Measurements from ENCODE around the gene TRAM1L1.
A peak's percentile ranks its signal among the peaks of the same experiment; 100 is the strongest.

The TRAM1L1 gene

GRCh38 chr4:117084866-117085701, at the start of gene TRAM1L1:
Gene TRAM1L1, minus strand, starts transcription at chr4:117085576. Its CDS starts 183 bp downstream, at chr4:117085393.
- Histone ChIP-seq H3K27ac (ENCODE audit: low read length) (no peak within 1 kb of the TSS), H3K4me3 (ENCODE audit: low read depth in 1 of 2, low read length in 2 of 2) (peak within 1 kb of the TSS; percentile 68 to 76), H3K9me3 (ENCODE audit: control insufficient read depth in 1 of 2, low read length in 2 of 2) (no peaks in the 10 kb centered on the region), H3K36me3 (ENCODE audit: control insufficient read depth in 1 of 2, insufficient read depth in 2 of 2, low read length in 2 of 2) (no peaks in the 10 kb centered on the region), H3K27me3 (ENCODE audit: low read depth, low read length) (no peaks in the 10 kb centered on the region), H3K4me1 (ENCODE audit: control insufficient read depth in 1 of 2, insufficient read depth in 2 of 2, low read length in 2 of 2) (peaks cover 0 to 6% of the 10 kb centered on the region in 2 donors)

- Histone ChIP-seq H3K27ac (ENCODE audit: low read length) (no peak overlapping the region), H3K36me3 (ENCODE audit: control insufficient read depth in 1 of 2, insufficient read depth in 2 of 2, low read length in 2 of 2) (no peaks in the 10 kb centered on the region), H3K27me3 (ENCODE audit: low read depth, low read length) (no peaks in the 10 kb centered on the region), H3K4me3 (ENCODE audit: low read depth in 1 of 2, low read length in 2 of 2) (no peak overlapping the region), H3K4me1 (ENCODE audit: control insufficient read depth in 1 of 2, insufficient read depth in 2 of 2, low read length in 2 of 2) (no peaks in the 10 kb centered on the region), H3K9me3 (ENCODE audit: control insufficient read depth in 1 of 2, low read length in 2 of 2) (peaks cover 0 to 4% of the 10 kb centered on the region in 2 donors)
Measured at GRCh38 chr4:117134386-117134785, 49.0 kb upstream of the TRAM1L1 start.

DNA sequence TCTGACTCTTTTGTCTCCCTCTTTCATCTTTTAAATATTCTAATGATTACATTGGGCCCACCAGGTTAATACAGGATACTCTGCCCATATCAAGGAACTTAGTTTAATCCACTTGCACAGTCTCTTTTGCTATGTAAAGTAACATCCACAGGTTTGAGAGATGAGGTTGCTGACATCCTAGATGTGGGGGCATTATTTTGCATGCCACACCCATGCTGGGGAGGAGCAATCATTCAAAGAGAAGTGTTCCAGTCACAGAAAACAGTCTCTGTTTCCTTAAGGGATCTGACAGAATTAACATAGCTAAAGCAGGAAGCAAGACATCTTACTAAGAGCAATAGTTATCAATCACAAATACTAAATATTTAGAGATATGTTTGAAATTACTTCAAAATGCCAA, 11.5 kb upstream of the TRAM1L1 start:
- no peak overlapping the region for H3K27ac ChIP-seq (ENCODE audit: low read length)

DNA sequence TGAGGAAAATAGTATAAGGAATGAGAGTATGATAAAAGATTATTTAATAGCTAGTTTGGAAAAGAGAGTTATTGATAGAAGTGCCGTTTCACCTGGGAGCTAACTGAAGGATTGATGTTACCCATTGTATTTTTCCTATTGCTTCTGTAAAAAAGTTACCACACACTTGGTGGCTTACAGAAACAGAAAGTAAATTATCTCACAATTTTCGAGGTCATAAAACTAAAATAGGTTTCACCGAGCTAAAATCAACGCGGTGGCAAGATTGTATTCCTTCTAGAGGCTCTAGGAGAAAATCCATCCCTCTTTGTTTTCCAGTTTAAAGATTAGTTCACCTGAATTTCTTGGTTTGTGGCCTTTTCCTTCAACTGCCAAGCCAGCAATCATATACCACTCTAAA, 11.1 kb upstream of the TRAM1L1 start:
- H3K4me3 ChIP-seq (ENCODE audit: low read depth in 1 of 2, low read length in 2 of 2) = no peak overlapping the region
- H3K9me3 ChIP-seq (ENCODE audit: control insufficient read depth in 1 of 2, low read length in 2 of 2) = no peaks in the 10 kb centered on the region
- no peaks in the 10 kb centered on the region for H3K27me3 ChIP-seq (ENCODE audit: low read depth, low read length)
- H3K36me3 ChIP-seq (ENCODE audit: control insufficient read depth in 1 of 2, insufficient read depth in 2 of 2, low read length in 2 of 2) = no peaks in the 10 kb centered on the region
- no peak overlapping the region for H3K27ac ChIP-seq (ENCODE audit: low read length)
- no peaks in the 10 kb centered on the region for H3K4me1 ChIP-seq (ENCODE audit: control insufficient read depth in 1 of 2, insufficient read depth in 2 of 2, low read length in 2 of 2)

More for the DNA sequence above, 11.5 kb upstream of the TRAM1L1 start:
- H3K4me3 ChIP-seq (ENCODE audit: low read depth in 1 of 2, low read length in 2 of 2) = no peak overlapping the region
- H3K36me3 ChIP-seq (ENCODE audit: control insufficient read depth in 1 of 2, insufficient read depth in 2 of 2, low read length in 2 of 2) = no peaks in the 10 kb centered on the region
- H3K27me3 ChIP-seq (ENCODE audit: low read depth, low read length) = no peaks in the 10 kb centered on the region
- H3K9me3 ChIP-seq (ENCODE audit: control insufficient read depth in 1 of 2, low read length in 2 of 2) = no peaks in the 10 kb centered on the region
- no peaks in the 10 kb centered on the region for H3K4me1 ChIP-seq (ENCODE audit: control insufficient read depth in 1 of 2, insufficient read depth in 2 of 2, low read length in 2 of 2)

DNA sequence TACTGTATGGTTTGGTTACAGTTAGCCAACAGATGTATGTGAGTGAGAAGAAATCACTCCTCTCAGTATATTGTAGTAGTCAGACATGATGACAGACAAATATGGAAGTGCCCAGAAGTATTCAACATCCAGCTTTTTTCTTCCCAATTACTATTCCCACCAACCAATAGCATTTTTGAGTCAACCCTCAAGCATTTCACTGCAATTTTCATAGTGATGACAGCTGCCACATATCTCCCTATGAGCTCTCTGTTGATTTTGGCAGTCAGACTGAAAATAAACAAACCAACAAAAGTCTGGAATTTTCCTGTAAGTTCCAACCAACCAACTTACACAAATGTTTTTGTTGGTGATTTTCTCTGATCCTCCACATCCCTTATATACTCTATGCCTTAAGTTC, 8.2 kb upstream of the TRAM1L1 start:
- Histone ChIP-seq H3K9me3 (ENCODE audit: control insufficient read depth in 1 of 2, low read length in 2 of 2) (no peaks in the 10 kb centered on the region), H3K4me3 (ENCODE audit: low read depth in 1 of 2, low read length in 2 of 2) (no peak overlapping the region), H3K27me3 (ENCODE audit: low read depth, low read length) (no peaks in the 10 kb centered on the region), H3K4me1 (ENCODE audit: control insufficient read depth in 1 of 2, insufficient read depth in 2 of 2, low read length in 2 of 2) (no peaks in the 10 kb centered on the region), H3K36me3 (ENCODE audit: control insufficient read depth in 1 of 2, insufficient read depth in 2 of 2, low read length in 2 of 2) (no peaks in the 10 kb centered on the region), H3K27ac (ENCODE audit: low read length) (no peak overlapping the region)

DNA sequence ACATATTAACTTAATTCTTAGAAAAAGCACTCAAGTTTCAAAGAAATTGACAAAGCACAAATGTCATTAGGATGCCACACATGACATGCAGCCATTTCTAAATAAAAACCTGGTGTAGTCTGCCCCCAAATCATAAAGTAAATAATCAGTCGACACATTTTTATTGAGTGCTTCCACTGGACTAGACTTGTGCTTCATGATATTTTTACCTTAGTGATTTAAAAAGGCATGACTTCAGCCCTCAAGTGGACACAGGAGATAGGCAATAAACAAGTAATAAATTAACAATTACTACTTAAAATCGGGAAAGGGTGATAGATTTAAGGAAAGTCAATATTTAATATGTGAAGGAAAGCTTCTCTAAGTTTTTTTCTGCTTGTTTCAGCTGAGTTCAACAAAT, 7.6 kb downstream of the TRAM1L1 start:
- H3K9me3 ChIP-seq (ENCODE audit: control insufficient read depth in 1 of 2, low read length in 2 of 2) = no peaks in the 10 kb centered on the region
- no peak overlapping the region for H3K4me3 ChIP-seq (ENCODE audit: low read depth in 1 of 2, low read length in 2 of 2)
- no peak overlapping the region for H3K27ac ChIP-seq (ENCODE audit: low read length)
- H3K36me3 ChIP-seq (ENCODE audit: control insufficient read depth in 1 of 2, insufficient read depth in 2 of 2, low read length in 2 of 2) = no peaks in the 10 kb centered on the region
- H3K4me1 ChIP-seq (ENCODE audit: control insufficient read depth in 1 of 2, insufficient read depth in 2 of 2, low read length in 2 of 2) = no peaks in the 10 kb centered on the region
- no peaks in the 10 kb centered on the region for H3K27me3 ChIP-seq (ENCODE audit: low read depth, low read length)

DNA sequence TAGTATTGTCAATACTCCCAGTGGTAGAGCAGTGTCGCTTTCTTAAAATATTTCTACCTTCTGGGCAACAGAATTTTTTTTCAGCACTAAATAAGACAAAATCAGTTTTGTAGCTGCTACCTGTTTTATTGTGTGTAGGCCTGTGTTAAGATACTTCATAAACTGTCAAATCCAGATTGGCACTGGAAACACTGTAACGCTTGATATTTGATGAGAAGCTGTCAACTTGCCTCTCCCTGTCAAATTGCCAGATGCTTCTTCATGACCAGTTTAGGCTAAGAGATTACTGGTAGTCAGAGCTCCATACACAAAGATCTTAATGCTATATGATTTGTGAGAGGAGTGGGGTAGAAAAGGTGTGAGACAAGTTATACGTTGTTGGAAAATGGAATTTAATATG, 17.3 kb downstream of the TRAM1L1 start:
- Histone ChIP-seq H3K36me3 (ENCODE audit: control insufficient read depth in 1 of 2, insufficient read depth in 2 of 2, low read length in 2 of 2) (no peaks in the 10 kb centered on the region), H3K4me3 (ENCODE audit: low read depth in 1 of 2, low read length in 2 of 2) (no peak overlapping the region), H3K4me1 (ENCODE audit: control insufficient read depth in 1 of 2, insufficient read depth in 2 of 2, low read length in 2 of 2) (no peaks in the 10 kb centered on the region), H3K27me3 (ENCODE audit: low read depth, low read length) (no peaks in the 10 kb centered on the region), H3K9me3 (ENCODE audit: control insufficient read depth in 1 of 2, low read length in 2 of 2) (no peaks in the 10 kb centered on the region), H3K27ac (ENCODE audit: low read length) (no peak overlapping the region)

GRCh38 chr4:117063961-117064696, 21.2 kb downstream of the TRAM1L1 start:
- no peaks in the 10 kb centered on the region for H3K4me1 ChIP-seq (ENCODE audit: control insufficient read depth in 1 of 2, insufficient read depth in 2 of 2, low read length in 2 of 2)

DNA sequence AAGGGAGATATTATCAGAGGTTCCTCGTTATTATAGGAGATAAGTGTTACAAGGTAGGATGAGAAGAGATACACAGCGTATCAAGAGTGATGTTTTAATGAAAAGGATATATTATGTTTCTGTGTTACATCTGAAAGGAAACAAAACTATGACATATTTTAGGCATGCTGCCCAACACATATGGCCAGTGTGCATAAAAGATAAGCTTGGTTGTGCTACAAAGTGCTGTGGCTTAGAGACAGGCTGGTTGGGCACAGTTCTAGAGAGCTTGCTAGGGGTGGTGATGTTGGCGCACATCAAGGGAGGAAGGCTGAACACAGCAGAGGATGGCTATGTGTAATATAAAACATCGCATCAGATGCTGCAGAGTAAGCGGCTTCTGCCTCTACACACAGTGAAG, 42.4 kb downstream of the TRAM1L1 start:
- H3K4me3 ChIP-seq (ENCODE audit: low read depth in 1 of 2, low read length in 2 of 2) = no peak overlapping the region
- no peaks in the 10 kb centered on the region for H3K4me1 ChIP-seq (ENCODE audit: control insufficient read depth in 1 of 2, insufficient read depth in 2 of 2, low read length in 2 of 2)
- H3K36me3 ChIP-seq (ENCODE audit: control insufficient read depth in 1 of 2, insufficient read depth in 2 of 2, low read length in 2 of 2) = no peaks in the 10 kb centered on the region
- no peaks in the 10 kb centered on the region for H3K27me3 ChIP-seq (ENCODE audit: low read depth, low read length)
- H3K9me3 ChIP-seq (ENCODE audit: control insufficient read depth in 1 of 2, low read length in 2 of 2) = peaks cover 0 to 3% of the 10 kb centered on the region in 2 donors
- H3K27ac ChIP-seq (ENCODE audit: low read length) = no peak overlapping the region

More at GRCh38 chr4:117063961-117064696, 21.2 kb downstream of the TRAM1L1 start:
- Histone ChIP-seq H3K4me3 (ENCODE audit: low read depth in 1 of 2, low read length in 2 of 2) (no peak overlapping the region), H3K27me3 (ENCODE audit: low read depth, low read length) (no peaks in the 10 kb centered on the region), H3K9me3 (ENCODE audit: control insufficient read depth in 1 of 2, low read length in 2 of 2) (no peaks in the 10 kb centered on the region), H3K27ac (ENCODE audit: low read length) (no peak overlapping the region), H3K36me3 (ENCODE audit: control insufficient read depth in 1 of 2, insufficient read depth in 2 of 2, low read length in 2 of 2) (no peaks in the 10 kb centered on the region)
